ENCODE measurements around the gene SHISA6.

DNA sequence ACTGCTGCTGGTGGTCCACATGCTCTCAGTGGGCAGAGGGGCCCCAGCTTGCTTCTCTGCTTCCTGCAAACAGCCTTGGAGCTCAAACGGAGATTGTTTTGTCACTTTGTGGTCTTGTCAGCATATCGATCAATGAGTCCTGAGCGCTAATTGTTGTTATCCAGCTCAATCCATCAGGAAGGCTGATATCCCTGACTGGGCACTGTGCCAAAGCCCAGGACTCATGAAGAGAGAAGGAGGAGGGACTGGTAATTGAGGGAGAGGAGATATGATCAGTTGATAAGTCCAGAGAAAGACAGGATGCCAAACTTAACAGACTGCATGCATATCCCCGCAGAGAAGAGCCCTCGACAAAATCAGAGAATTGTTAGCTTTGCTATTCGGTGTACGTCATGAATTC is 298.6 kb downstream of the SHISA6 start:
- TF ChIP-seq, protein P1, sequence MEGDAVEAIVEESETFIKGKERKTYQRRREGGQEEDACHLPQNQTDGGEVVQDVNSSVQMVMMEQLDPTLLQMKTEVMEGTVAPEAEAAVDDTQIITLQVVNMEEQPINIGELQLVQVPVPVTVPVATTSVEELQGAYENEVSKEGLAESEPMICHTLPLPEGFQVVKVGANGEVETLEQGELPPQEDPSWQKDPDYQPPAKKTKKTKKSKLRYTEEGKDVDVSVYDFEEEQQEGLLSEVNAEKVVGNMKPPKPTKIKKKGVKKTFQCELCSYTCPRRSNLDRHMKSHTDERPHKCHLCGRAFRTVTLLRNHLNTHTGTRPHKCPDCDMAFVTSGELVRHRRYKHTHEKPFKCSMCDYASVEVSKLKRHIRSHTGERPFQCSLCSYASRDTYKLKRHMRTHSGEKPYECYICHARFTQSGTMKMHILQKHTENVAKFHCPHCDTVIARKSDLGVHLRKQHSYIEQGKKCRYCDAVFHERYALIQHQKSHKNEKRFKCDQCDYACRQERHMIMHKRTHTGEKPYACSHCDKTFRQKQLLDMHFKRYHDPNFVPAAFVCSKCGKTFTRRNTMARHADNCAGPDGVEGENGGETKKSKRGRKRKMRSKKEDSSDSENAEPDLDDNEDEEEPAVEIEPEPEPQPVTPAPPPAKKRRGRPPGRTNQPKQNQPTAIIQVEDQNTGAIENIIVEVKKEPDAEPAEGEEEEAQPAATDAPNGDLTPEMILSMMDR (IDR thresholded peaks at IDR 0.05) = no peak
- no peak for TF ChIP-seq EZH2 (IDR thresholded peaks at IDR 0.05)
